Activated CD4-positive, alpha-beta T cell treated with anti-CD3 and anti-CD28 coated beads, Interleukin-2, Interleukin-4, amounts not matched to agents 100 ng/mL and 50 ng/mL, durations not matched to agents 16 hours and 8 hours (primary cell): ENCODE results near the gene CNIH3.

Source experiments
- DNase-seq: peaks from one replicate; pipeline ENCODE4 v3.0.0-alpha.2; 2020; ENCODE audit warnings: low spot score

Gene CNIH3

DNA sequence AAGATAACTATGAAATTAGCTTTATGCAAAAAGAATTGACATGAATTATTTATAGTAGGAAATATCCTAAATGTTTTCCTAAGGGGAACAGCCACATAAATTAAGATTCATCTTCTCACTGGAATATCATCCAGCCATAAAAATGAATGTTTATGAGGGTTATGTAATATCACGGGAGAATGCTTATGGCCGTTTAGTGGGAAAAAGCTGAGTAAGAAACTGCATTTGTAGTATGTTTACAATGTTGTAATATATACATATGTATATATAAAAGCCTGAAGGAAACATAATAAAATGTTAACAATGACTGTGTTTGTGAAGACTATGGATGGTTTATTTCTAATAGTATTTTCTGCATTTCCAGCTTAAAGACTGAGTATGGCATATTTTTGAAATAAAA is 161.1 kb downstream of the CNIH3 start:
- no peak for DNase-seq

GRCh38 chr1:224779536-224779935 is 163.4 kb downstream of the CNIH3 start:
- no peak for DNase-seq

DNA sequence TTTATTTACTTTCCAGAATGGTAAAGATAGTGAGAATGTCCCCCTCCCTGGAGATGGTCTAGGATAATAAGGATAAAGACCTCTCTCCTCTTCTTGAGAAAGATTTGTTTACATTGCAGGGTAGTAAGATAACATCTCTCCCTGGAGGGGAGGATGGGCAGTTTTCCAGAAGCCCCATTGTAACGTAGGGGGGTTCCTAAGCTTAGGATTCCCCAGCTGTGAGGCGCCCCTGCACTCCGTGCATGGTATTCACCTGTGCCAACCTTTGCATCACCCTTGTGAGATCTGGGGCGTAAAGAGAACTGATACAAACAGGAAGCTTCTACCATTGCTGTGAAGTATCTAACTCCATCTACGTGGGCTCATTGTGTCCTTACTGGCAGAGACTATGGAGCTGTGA is 164.6 kb downstream of the CNIH3 start:
- no peak for DNase-seq

- DNase-seq = no peak
Observed at GRCh38 chr1:224781800-224782199, 165.7 kb downstream of the CNIH3 start.

DNA sequence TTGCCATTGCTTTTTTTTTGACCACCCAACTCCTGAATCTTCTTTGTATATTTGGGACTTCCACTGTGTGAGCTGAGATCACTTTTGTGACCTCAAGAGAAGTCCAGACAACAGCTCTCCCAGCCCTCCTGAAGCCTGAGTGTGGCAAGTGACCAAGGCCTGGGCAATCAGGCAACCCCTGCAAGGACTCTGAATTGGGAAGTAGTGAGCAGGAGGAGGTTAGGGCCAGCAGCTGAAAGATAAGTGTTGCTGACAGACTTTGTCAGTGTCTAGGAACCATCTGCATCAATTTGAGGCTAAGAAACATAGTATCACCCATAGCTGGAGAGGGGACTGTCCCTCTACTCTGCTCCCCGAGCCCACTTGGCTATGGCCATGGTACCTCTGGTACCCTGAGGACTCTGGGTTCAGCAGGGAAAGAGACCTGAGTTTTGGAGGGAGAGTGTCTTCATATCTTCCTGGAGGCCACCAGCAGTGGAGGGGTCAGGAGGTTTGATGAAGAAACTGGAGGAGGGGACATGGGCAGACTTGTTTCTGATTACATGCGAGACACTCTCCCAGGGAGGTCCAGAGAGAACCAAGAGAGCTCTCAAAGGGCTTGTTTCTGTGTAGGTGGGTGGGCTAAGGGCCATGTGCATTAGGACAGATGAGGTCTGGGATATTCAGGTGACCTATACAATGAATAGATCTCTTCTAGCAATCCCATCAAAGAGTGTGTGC is 166.3 kb downstream of the CNIH3 start:
- DNase-seq = no peak

DNA sequence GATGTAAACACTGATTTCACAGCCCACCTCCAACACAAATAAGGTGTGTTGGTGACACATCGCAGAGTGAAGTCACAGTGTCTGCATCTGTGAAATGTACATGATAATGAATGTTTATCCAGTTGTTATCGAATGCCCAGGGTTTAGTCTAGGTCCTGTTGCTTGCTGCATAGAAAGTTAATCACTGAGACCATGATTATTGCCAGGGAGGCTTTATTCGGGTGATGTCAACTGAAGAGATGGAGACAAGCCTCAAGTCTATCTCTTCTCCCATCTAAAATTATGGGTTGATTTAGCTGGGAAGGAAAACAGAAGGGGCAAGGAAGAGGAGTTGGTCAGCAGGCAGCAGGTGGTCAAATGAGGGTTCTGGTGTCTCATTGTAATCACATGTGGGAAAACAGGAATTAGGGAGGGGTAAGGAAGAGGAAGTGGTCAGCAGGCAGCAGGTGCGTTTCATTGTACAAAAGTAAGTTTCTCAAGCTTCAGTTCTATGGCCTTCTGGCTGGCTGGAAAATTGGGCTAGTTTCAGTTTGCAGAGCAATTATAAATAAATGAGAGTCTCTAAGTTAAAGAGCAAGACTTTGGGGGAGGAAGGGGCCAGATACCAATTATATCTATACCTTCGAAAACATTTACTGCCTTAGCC is 167.0 kb downstream of the CNIH3 start:
- no peak for DNase-seq

GRCh38 chr1:224784265-224785039 is 168.3 kb downstream of the CNIH3 start:
- no peak for DNase-seq

DNA sequence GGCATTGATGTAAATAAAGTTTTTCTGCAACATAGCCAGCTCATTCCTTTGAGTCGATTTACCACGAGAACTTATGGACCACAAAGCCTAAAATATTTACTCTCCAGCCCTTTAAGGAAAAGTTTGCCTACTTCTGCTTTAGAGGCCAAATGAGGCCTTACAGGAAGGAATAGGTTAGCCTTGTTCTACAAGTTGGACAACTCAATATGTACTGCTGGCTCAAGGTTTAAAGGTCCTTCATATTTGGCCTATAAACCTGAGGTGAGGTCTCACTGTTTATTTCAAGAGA is 168.9 kb downstream of the CNIH3 start:
- DNase-seq = no peak

DNA sequence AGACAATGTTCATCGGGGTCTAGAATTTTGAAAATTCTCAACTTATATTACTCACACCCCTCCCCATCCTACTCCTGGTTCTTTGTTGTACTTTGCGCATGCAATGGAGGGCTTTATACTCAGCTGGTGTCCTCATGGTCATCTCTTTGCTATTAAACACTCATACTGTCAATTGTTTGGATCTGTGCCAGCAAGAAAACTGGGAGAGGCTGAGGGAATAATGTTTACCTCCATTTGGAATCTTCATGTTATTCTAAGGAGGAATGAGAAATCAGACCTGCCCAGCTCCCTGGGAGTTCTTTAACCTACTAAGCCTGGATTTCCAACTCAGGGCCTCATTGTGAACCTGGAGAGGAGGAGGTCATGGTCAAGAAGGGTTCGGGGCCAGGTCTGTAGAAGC is 169.5 kb downstream of the CNIH3 start:
- DNase-seq = no peak

- no peak for DNase-seq
Observed at GRCh38 chr1:224786533-224787250, 170.6 kb downstream of the CNIH3 start.

- DNase-seq = no peak
Observed at GRCh38 chr1:224789311-224789710, 173.2 kb downstream of the CNIH3 start.
